IMR-90 (cell line): ENCODE measurements around the gene TPGS1. TPM values are rescaled to one million over a fixed set of nuclear protein-coding genes. Genes with fewer than 3 reads are reported as not detected.
A peak's percentile ranks its signal among the peaks of the same experiment; 100 is the strongest.

ENCODE experiments used
- ATAC-seq: fragments of 200-7000 bp; cut with Tn5 transposase; 2 replicates; pipeline ENCODE4 v1.9.1; 2020; ENCODE audit warnings: low read depth, mild to moderate bottlenecking, moderate library complexity
- BruUV-seq: library from RNA; stranded (reverse); fragments of 400-500 nt; replicated peaks from 2 replicates; lab custom pipeline; 2021; lab: Mats Ljungman, UMichigan
- CTCF ChIA-PET: fragments of 300-600 bp; formaldehyde crosslinking; extraction: SDS; loops from one replicate; lab custom pipeline; 2021; ENCODE audit warnings: antibody characterized with exemption; lab: Yijun Ruan, JAX
- POLR2A ChIA-PET: fragments of 300-600 bp; sonication (Branson Sonifier 250); formaldehyde crosslinking; loops from one replicate; lab custom pipeline; 2022; ENCODE audit warnings: antibody characterized with exemption; ENCODE audit not compliant: unreplicated experiment; lab: Charles Lee
- DNase-seq: peaks from one replicate; pipeline ENCODE4 v3.0.0; 2013
- H2AFZ ChIP-seq: replicated peaks from 2 replicates; pipeline ENCODE3; 2013; ENCODE audit warnings: low read length, mild to moderate bottlenecking; ENCODE audit not compliant: poor library complexity
- H2AK5ac ChIP-seq: 2 replicates; pipeline ENCODE4 v1.6.1; 2013; ENCODE audit warnings: low read depth, low read length, inconsistent platforms
- H2AK9ac ChIP-seq: replicated peaks from 2 replicates; pipeline ENCODE3; 2013; ENCODE audit warnings: mild to moderate bottlenecking, low read depth, low read length, moderate library complexity; ENCODE audit not compliant: poor library complexity
- H2BK120ac ChIP-seq: 2 replicates; pipeline ENCODE4 v1.6.1; 2013; ENCODE audit warnings: low read depth, low read length, inconsistent platforms
- H2BK15ac ChIP-seq: 3 replicates; pipeline ENCODE4 v1.6.1; 2013; ENCODE audit warnings: low read depth, low read length, inconsistent platforms
- H2BK20ac ChIP-seq: 2 replicates; pipeline ENCODE4 v1.6.1; 2013; ENCODE audit warnings: low read depth, mild to moderate bottlenecking, inconsistent platforms, low read length, moderate library complexity
- H2BK5ac ChIP-seq: 2 replicates; pipeline ENCODE4 v1.6.1; 2013; ENCODE audit warnings: mild to moderate bottlenecking, low read depth, low read length, inconsistent platforms; ENCODE audit not compliant: poor library complexity, severe bottlenecking
- H3K14ac ChIP-seq: replicated peaks from 2 replicates; pipeline ENCODE4 v1.6.1; 2013; ENCODE audit warnings: low read depth, low read length, inconsistent platforms
- H3K18ac ChIP-seq: 2 replicates; pipeline ENCODE4 v1.6.1; 2013; ENCODE audit warnings: low read depth, low read length, control low read depth
- H3K23ac ChIP-seq: 2 replicates; pipeline ENCODE4 v1.6.1; 2013; ENCODE audit warnings: low read depth, low read length, inconsistent platforms
- H3K27ac ChIP-seq: 2 replicates; pipeline ENCODE4 v1.5.1; 2013; ENCODE audit warnings: mild to moderate bottlenecking, control low read depth, low read length; ENCODE audit not compliant: insufficient read depth
- H3K27me3 ChIP-seq: 2 replicates; pipeline ENCODE4 v1.6.1; 2013; ENCODE audit warnings: low read length; ENCODE audit not compliant: control insufficient read depth, insufficient read depth
- H3K36me3 ChIP-seq: 2 replicates; pipeline ENCODE4 v1.6.1; 2013; ENCODE audit warnings: low read length, mixed read lengths; ENCODE audit not compliant: control insufficient read depth, insufficient read depth
- H3K4ac ChIP-seq: 2 replicates; pipeline ENCODE4 v1.6.1; 2013; ENCODE audit warnings: low read depth, low read length, inconsistent platforms
- H3K4me1 ChIP-seq: 2 replicates; pipeline ENCODE4 v1.6.1; 2013; ENCODE audit warnings: low read length, mixed read lengths; ENCODE audit not compliant: control insufficient read depth, insufficient read depth
- H3K4me2 ChIP-seq: 2 replicates; pipeline ENCODE4 v1.6.1; 2013; ENCODE audit warnings: low read depth, mild to moderate bottlenecking, control low read depth, low read length, moderate library complexity
- H3K4me3 ChIP-seq: 2 replicates; pipeline ENCODE4 v1.5.1; 2013; ENCODE audit warnings: low read depth, mild to moderate bottlenecking, control low read depth, low read length, moderate library complexity; ENCODE audit not compliant: insufficient read depth
- H3K56ac ChIP-seq: 2 replicates; pipeline ENCODE4 v1.6.1; 2013; ENCODE audit warnings: low read length, inconsistent platforms; ENCODE audit not compliant: insufficient read depth; ENCODE audit errors: extremely low read depth
- H3K79me1 ChIP-seq, 2 experiments: 2 replicates each; pipeline ENCODE4 v1.6.1; 2013; ENCODE audit warnings: low read length in 2 of 2, inconsistent platforms in 1 of 2, low read depth in 1 of 2
- H3K9ac ChIP-seq: 2 replicates; pipeline ENCODE4 v1.6.1; 2013; ENCODE audit warnings: low read depth, low read length, control low read depth
- H3K9me1 ChIP-seq: 2 replicates; pipeline ENCODE4 v1.6.1; 2013; ENCODE audit warnings: low read length, inconsistent platforms; ENCODE audit not compliant: insufficient read depth
- H3K9me3 ChIP-seq: 2 replicates; pipeline ENCODE4 v1.6.1; 2013; ENCODE audit warnings: low read length; ENCODE audit not compliant: control insufficient read depth, insufficient read depth
- H4K20me1 ChIP-seq: 2 replicates; pipeline ENCODE4 v1.6.1; 2013; ENCODE audit warnings: low read length, inconsistent platforms; ENCODE audit not compliant: insufficient read depth
- H4K5ac ChIP-seq: 2 replicates; pipeline ENCODE4 v1.6.1; 2013; ENCODE audit warnings: mild to moderate bottlenecking, low read depth, low read length, control low read depth
- H4K8ac ChIP-seq, 2 experiments: 2 replicates each; pipeline ENCODE4 v1.6.1; 2013; ENCODE audit warnings: low read depth in 2 of 2, low read length in 2 of 2, control low read depth in 1 of 2, inconsistent platforms in 1 of 2
- H4K91ac ChIP-seq: 2 replicates; pipeline ENCODE4 v1.6.1; 2013; ENCODE audit warnings: low read depth, low read length, inconsistent platforms; ENCODE audit not compliant: insufficient read depth
- CTCF ChIP-seq: conservative IDR thresholded peaks from 2 replicates; pipeline ENCODE4 v1.5.1; 2012; ENCODE audit warnings: mild to moderate bottlenecking, low read depth, low read length, improper control_type of control experiment
- RFX5 ChIP-seq: IDR thresholded peaks from 2 replicates; pipeline ENCODE4 v1.8.0; 2012; ENCODE audit warnings: low read depth, mild to moderate bottlenecking, low read length, moderate library complexity
- WGBS, 2 experiments: methylation state at CpG; one replicate each; pipeline versions ENCODE4 v1.1.5 to v1.1.7; 2013; ENCODE audit warnings: missing lambda C conversion rate in 2 of 2; ENCODE audit not compliant: insufficient read length in 1 of 2; ENCODE audit errors: extremely low coverage in 2 of 2; 5-methylcytosine and 5-hydroxymethylcytosine counted together
- dilution Hi-C: fragments of 300-500 bp; cut with HindIII; formaldehyde crosslinking; loops from one replicate; pipeline ENCODE4 v1.14.3; 2018; ENCODE audit warnings: low sequenced_read_pairs; ENCODE audit not compliant: unreplicated experiment
- in situ Hi-C: fragments of 300-500 bp; cut with MboI; formaldehyde crosslinking; loops from 3 replicates; pipeline ENCODE4 v1.14.3; 2019; ENCODE audit warnings: low sequenced_read_pairs, inconsistent platforms, mixed read lengths
- intact Hi-C: fragments of 100-400 bp; cut with micrococcal nuclease; formaldehyde crosslinking; loops from 2 replicates; pipeline ENCODE4 v1.10.0; 2022
- polyA plus RNA-seq, 3 experiments: library from polyadenylated mRNA; depleted of rRNA; stranded (reverse); fragments of >200 nt; gene quantifications; 2 replicates each; pipeline ENCODE4 v1.2.3, GENCODE V29; 2012; ENCODE audit warnings: low replicate concordance in 1 of 3
- total RNA-seq: library from RNA; depleted of rRNA; stranded (reverse); fragments of >200 nt; gene quantifications from 2 replicates; pipeline ENCODE4 v1.2.3, GENCODE V29; 2012

Gene TPGS1
- total and polyA plus RNA-seq, 2 of the 4 experiments (the other 2 are of a cell fraction), result 2.7 to 6.3 TPM

GRCh38 chr19:535017-535835 lies 27.9 kb downstream of the TPGS1 start:
- Histone ChIP-seq H3K27ac (no peak overlapping the region), H3K4me2 (no peak overlapping the region), H4K8ac (no peak overlapping the region), H2AFZ (peak overlapping the region; percentile 43), H2BK15ac (no peak overlapping the region), H3K79me1 (peaks cover 11 to 56% of the 10 kb centered on the region in 2 experiments), H2AK5ac (no peak overlapping the region), H2BK5ac (no peak overlapping the region), H3K23ac (no peak overlapping the region), H3K9me3 (no peaks in the 10 kb centered on the region), H4K20me1 (peaks cover 52% of the 10 kb centered on the region), H3K18ac (no peak overlapping the region), H2BK20ac (no peak overlapping the region), H2AK9ac (no peak overlapping the region), H3K4me1 (peaks cover 8% of the 10 kb centered on the region), H3K9me1 (peaks cover 2% of the 10 kb centered on the region; the same call in 1 of the 2 replicates), H3K9ac (no peak overlapping the region), H4K5ac (no peak overlapping the region), H3K56ac (no peak overlapping the region), H4K91ac (no peak overlapping the region), H3K4me3 (no peak overlapping the region), H3K36me3 (peaks cover 39% of the 10 kb centered on the region), H2BK120ac (no peak overlapping the region), H3K4ac (no peak overlapping the region), H3K14ac (no peak overlapping the region), H3K27me3 (no peaks in the 10 kb centered on the region)
- ChIA-PET CTCF (no interaction called here), POLR2A (no interaction called here)
- BruUV-seq, result no TSS peak
- in situ Hi-C loops (no loop called here), dilution Hi-C loops (no loop called here), intact Hi-C loops (no loop called here)
- WGBS, 2 experiments, result 68% methylated on average over 6 of the region's 16 CpGs; no CpG with 5 or more reads in 1 of the 2 experiments
- ATAC-seq, result no peak
- no peak for TF ChIP-seq RFX5
- TF ChIP-seq CTCF, result peak; percentile 13; the same call in 1 of the 2 replicates
- no peak for DNase-seq
